Activated CD8-positive, alpha-beta memory T cell treated with anti-CD3 and anti-CD28 coated beads for 36 hours (primary cell): Measurements from ENCODE around the gene WDR46. TPM values are rescaled to one million over a fixed set of nuclear protein-coding genes. Genes with fewer than 3 reads are reported as not detected.

Experiments used
- CTCF ChIA-PET: fragments of 350-600 bp; sonication (Branson Sonifier 250); formaldehyde crosslinking; loops from one replicate; lab custom pipeline; 2021; ENCODE audit warnings: antibody characterized with exemption; lab: Charles Lee
- POLR2A ChIA-PET: fragments of 350-600 bp; sonication (Branson Sonifier 250); formaldehyde crosslinking; loops from one replicate; lab custom pipeline; 2021; ENCODE audit warnings: antibody characterized with exemption; lab: Charles Lee
- total RNA-seq, 2 experiments: library from RNA; stranded (reverse); gene quantifications; one replicate each; pipeline ENCODE4 v1.2.3, GENCODE V29; 2021

Gene WDR46
- total RNA-seq, 2 experiments from 2014 or later = 106 to 118 TPM

DNA sequence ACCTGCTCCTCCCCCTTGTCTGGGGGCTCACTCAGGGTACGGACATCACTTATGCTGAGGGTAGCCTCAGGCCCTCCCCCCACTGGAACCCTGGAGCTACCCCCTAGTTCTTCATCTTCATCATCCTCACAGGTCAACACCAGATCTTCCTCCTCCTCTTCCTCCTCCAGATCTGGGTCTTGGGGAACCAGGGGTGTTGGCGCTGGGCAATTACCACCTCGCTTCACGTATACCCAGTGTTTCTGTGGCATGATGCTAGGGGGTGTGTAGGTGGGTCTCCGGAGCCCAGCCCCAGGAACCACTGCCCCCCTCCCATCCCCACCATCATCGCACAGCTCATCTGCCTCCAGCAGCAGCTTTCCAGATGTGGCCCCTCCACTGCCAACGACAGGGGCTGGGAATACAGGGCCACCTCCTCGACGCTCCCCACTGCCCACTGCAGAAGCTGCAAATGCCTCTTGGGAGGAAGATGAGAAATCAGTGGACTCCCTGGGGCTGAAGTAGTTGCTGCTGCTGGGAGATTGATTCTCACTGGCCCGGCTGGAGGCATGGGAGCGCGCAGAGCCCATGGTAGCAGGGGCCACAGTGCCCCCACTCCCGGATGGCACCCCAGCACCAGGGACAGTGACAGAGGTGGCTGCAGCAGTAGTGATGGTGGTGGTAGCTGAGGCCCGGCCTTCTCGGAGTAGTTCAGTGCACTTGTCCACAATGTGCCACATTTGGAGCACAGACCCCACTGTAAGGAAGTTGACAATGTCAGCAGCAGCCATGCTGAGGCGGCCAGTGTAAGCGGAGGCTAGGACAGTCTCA lies 27.0 kb upstream of the WDR46 start:
- CTCF ChIA-PET = interaction anchor here (0.7 to 2.0 kb wide), 2 partner anchors 38 to 102 kb away, joined by 3 to 6 read pairs; partner anchors contain the start of genes B3GALT4 and CUTA
- POLR2A ChIA-PET = no interaction called here

DNA sequence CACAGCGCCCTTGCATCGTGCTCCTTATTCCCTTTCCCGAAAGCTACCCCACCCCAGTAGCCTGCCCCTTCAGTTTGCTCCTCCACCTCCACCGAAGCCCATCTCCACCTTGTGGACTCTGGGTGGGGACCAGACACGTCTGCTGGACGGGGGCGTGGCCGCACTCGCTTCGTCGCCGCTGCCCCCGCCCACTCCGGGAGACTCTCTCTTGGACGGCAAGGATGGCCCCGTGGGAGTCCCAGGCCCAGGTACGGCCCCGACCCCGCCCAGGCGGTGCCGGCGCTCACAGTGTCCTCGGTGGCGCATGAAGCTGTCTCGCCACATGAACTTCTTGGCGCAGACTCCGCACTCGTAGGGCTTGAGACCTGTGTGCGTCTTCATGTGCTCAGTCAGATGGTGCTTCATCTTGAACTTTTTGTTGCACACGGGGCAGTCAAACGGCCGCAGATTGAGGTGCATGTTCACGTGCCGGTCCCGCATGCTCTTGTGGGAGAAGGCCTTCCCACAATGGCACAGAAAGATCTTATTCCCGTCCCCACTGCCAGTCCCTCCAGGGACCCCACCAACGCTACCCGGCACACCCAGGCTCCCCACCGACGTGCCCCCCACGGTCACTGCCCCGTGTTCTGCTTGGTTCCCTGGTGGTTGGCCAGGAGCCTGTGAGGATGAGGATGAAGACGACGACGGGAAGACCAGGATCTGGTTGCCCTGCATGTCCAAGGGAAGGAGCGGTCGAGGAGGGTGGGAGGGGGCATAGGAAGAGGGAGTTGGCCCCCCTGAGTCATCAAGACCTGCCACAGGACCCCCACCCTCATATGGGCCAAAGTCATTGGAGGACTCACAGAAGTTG lies 26.1 kb upstream of the WDR46 start:
- ChIA-PET POLR2A (no interaction called here), CTCF (interaction anchor here (2.0 kb wide), 1 partner anchor 38 kb away, joined by 6 read pairs; the partner anchor contains the start of gene B3GALT4)

- CTCF ChIA-PET = no interaction called here
- POLR2A ChIA-PET = no interaction called here
These were observed 25.5 kb upstream of the WDR46 start for GRCh38 chr6:33314515-33314942.

GRCh38 chr6:33313709-33314514 lies 24.9 kb upstream of the WDR46 start, which contains the start of gene TAPBP:
Gene TAPBP, minus strand, starts transcription at chr6:33314078. Its CDS starts 37 bp downstream, at chr6:33314041.
- POLR2A ChIA-PET = interaction anchor here (1.1 to 2.0 kb wide), 5 partner anchors 13 to 342 kb away, joined by 3 to 10 read pairs (median 6); partner anchors contain the start of gene WDR46

DNA sequence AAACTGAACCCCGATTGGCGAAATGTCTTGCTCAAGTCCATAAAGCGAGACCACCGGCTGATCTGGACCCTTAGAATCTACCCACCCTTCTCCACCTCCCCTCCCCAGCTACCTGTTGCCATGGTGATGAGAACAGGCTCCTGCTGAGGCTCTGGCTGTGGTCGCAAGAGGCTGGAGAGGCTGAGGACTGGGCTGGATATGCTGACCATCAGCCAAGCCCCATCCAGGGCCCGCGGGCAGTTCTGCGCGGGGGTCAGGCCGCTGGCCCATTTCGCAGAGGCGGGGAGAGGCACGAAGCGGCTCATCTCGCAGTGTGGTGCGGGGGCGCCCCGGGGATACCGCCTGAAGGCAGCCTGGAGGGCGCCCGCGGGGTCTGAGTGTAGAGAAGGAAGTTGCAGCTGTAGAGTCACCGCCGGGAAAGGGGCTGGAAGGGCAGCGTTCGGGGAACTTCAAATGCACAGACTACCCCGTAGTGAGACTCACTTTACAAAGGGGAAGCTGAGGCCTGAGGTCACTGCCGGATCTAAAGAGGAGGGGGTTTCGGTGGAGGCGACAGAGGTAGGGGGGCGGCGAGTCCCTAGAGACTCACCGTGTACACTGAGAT lies 24.2 kb upstream of the WDR46 start:
- ChIA-PET CTCF (interaction anchor here (0.6 to 4.1 kb wide), 5 partner anchors 13 to 50 kb away, joined by 3 to 36 read pairs (median 8); partner anchors contain the start of genes B3GALT4, PFDN6, RGL2 and WDR46), POLR2A (interaction anchor here (0.7 to 2.0 kb wide), 8 partner anchors 12 to 341 kb away, joined by 3 to 10 read pairs (median 6); partner anchors contain the start of genes RGL2, RPS18, VPS52 and WDR46)

More at GRCh38 chr6:33313709-33314514, 24.9 kb upstream of the WDR46 start, which contains the start of gene TAPBP:
- CTCF ChIA-PET = interaction anchor here (0.6 to 4.1 kb wide), 5 partner anchors 13 to 50 kb away, joined by 3 to 36 read pairs (median 8); partner anchors contain the start of genes B3GALT4, PFDN6, RGL2 and WDR46

GRCh38 chr6:33312361-33313104 lies 23.5 kb upstream of the WDR46 start:
- CTCF ChIA-PET = interaction anchor here (0.9 to 4.1 kb wide), 6 partner anchors 11 to 115 kb away, joined by 3 to 36 read pairs (median 6); partner anchors contain the start of genes B3GALT4 and RGL2
- POLR2A ChIA-PET = interaction anchor here (0.7 to 2.0 kb wide), 10 partner anchors 11 to 341 kb away, joined by 3 to 10 read pairs (median 6); partner anchors contain the start of genes B3GALT4, RGL2, RPS18 and VPS52

DNA sequence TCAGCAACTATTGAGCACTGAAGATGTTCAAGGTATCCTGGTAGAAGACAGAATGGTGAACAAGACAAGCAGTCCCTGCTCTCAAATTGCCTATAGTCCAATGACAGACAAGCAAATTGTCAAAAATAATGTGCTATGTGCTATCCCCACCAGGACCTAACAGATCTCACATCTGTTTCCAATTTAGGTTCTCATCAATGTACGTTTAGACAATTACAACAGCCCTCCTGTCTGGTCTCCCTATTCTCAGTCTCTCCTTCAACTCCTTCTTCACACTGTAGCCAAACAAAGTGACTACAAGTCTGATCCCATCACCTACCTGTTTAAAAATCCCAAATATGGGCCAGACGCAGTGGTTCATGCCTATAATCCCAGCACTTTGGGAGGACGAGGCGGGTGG lies 17.3 kb upstream of the WDR46 start:
- ChIA-PET CTCF (no interaction called here), POLR2A (no interaction called here)

- CTCF ChIA-PET = no interaction called here
- POLR2A ChIA-PET = no interaction called here
These were observed 16.0 kb upstream of the WDR46 start for GRCh38 chr6:33305052-33305451.

GRCh38 chr6:33304216-33304615 lies 15.2 kb upstream of the WDR46 start:
- POLR2A ChIA-PET = no interaction called here
- CTCF ChIA-PET = no interaction called here

- POLR2A ChIA-PET = interaction anchor here (0.6 to 1.9 kb wide), 2 partner anchors 11 to 24 kb away, joined by 10 to 11 read pairs; partner anchors contain the start of gene TAPBP
- CTCF ChIA-PET = interaction anchor here (0.6 to 4.1 kb wide), 5 partner anchors 10 to 54 kb away, joined by 3 to 36 read pairs (median 4); partner anchors contain the start of genes B3GALT4, PFDN6 and WDR46
These were observed 12.8 kb upstream of the WDR46 start for GRCh38 chr6:33301877-33302276.

DNA sequence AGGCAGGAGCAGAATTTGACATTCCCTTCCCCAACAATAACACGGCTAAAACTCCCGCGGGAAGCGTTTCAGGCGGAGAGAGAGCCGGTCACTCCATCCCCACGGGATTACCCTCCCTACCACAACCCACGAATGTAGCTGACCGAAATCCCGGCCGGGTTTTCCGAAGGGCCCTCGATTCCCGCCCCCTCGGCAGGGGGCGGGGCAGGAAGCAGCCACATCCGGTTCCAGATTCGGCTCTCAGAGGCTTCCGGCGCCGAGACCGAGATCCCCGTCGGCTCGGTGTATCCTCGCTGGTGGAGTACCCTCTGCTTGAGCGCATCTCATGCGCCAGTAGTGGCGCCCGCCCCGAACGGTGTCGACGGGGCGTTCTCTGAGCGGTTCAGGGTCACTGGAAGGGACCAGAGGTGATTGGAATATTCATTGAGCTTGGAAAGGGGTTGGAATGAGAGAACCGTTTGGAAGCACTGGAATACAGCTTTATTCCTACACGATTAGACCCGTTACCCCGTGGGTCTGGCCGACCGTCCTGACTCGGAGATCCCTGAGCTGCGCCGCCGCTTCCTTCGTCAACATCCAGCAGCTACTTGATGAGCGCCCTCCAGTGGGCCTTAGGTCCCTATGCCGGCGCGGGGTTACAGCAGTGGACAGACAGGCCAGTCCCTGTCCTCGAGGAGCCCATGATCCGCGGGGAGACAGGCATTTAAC lies 10.4 kb upstream of the WDR46 start:
- POLR2A ChIA-PET = interaction anchor here (0.6 to 1.8 kb wide), 7 partner anchors 10 to 93 kb away, joined by 3 to 20 read pairs (median 8); partner anchors contain the start of genes KIFC1, PFDN6, RPS18 and VPS52
- CTCF ChIA-PET = interaction anchor here (0.5 to 4.1 kb wide), 12 partner anchors 8 to 232 kb away, joined by 3 to 36 read pairs (median 4); partner anchors contain the start of genes B3GALT4, PFDN6, RPS18 and VPS52

- POLR2A ChIA-PET = interaction anchor here (1.4 to 1.8 kb wide), 5 partner anchors 9 to 27 kb away, joined by 7 to 20 read pairs (median 8); partner anchors contain the start of genes PFDN6, RPS18, VPS52 and WDR46
- CTCF ChIA-PET = interaction anchor here (0.8 to 4.1 kb wide), 8 partner anchors 9 to 127 kb away, joined by 3 to 36 read pairs (median 4); partner anchors contain the start of genes PFDN6, WDR46 and ZBTB22
These were observed 9.8 kb upstream of the WDR46 start, which contains the start of gene RGL2 for GRCh38 chr6:33298773-33299236. Gene RGL2, minus strand, starts transcription at chr6:33298942. Its CDS starts 332 bp downstream, at chr6:33298610.

- ChIA-PET CTCF (interaction anchor here (0.8 to 4.1 kb wide), 5 partner anchors 8 to 20 kb away, joined by 3 to 36 read pairs (median 8); partner anchors contain the start of genes PFDN6, WDR46 and ZBTB22), POLR2A (interaction anchor here (0.6 to 1.8 kb wide), 5 partner anchors 9 to 47 kb away, joined by 3 to 20 read pairs (median 4); partner anchors contain the start of genes B3GALT4, PFDN6, WDR46 and ZBTB22)
These were observed 9.1 kb upstream of the WDR46 start for GRCh38 chr6:33297956-33298772.

DNA sequence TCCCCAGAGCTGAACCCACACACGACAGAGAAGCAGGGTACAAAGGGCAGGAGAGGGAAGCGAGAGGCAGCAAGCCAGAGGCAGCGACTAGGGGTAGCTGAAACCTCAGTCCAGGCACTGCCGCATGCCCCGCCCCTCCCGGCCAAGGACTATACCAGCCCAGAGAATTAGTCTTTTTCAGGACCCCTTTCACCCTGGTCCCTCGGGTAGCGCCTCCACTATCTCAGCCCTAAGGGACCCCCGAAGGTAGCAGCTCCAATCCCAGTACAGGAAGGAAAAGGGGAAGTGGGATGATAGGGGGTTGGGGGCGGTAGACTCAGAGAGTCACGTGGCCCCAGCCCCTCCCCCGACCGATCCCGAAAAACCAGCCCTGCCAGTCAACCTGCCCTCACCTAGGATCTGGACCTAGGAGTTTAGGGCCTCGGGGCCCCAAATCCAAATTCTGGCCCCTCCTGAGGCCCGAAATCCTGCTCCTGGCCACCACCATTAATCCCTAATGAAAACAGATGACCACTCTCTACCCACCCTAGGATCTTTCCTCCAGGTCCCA lies 8.4 kb upstream of the WDR46 start:
- POLR2A ChIA-PET = interaction anchor here (1.0 to 1.3 kb wide), 2 partner anchors 20 to 48 kb away, joined by 3 to 4 read pairs; partner anchors contain the start of gene B3GALT4
- CTCF ChIA-PET = interaction anchor here (2.0 kb wide), 1 partner anchor 15 kb away, joined by 8 read pairs; no protein-coding TSS in a partner anchor
